ENCODE data around the gene MAP2K4. TPM values are rescaled to one million over a fixed set of nuclear protein-coding genes. Genes with fewer than 3 reads are reported as not detected.

Gene MAP2K4
- total and polyA plus RNA-seq, 2 donors (not counting 1 experiment from before 2014, with no cell fraction given) = 6.2 to 44.8 TPM

GRCh38 chr17:12043702-12044101 lies 23.0 kb downstream of the MAP2K4 start:
- Mint-ChIP-seq H3K27me3 (no peaks in the 10 kb centered on the region), H3K4me3 (no peak overlapping the region), H3K27ac (no peak overlapping the region), H3K9me3 (ENCODE audit: insufficient read depth) (no peaks in the 10 kb centered on the region), H3K4me1 (peaks cover 46% of the 10 kb centered on the region)
- intact Hi-C loops (cut with micrococcal nuclease) = no loop called here
- no peak for DNase-seq
- no peak overlapping the region for H3K4me3 ChIP-seq (ENCODE audit: control extremely low read depth in 1 of 5, extremely low read depth in 1 of 5, insufficient read depth in 1 of 5, low read depth in 2 of 5, low read length in 4 of 5)
- H2AFZ ChIP-seq (ENCODE audit: insufficient read depth, low read depth, low read length, poor library complexity, severe bottlenecking) = no peak overlapping the region
- TF ChIP-seq EZH2 (IDR thresholded peaks at IDR 0.05; ENCODE audit: borderline replicate concordance, insufficient read depth, low read depth, low read length, poor library complexity, severe bottlenecking) = no peak
- no peak for TF ChIP-seq CTCF (IDR thresholded peaks at IDR 0.05)
- no peak overlapping the region for H3K27ac ChIP-seq (ENCODE audit: low read length in 2 of 2)
- WGBS (ENCODE audit: insufficient coverage) = 100% methylated on average over 1 of the region's 6 CpGs
- no peaks in the 10 kb centered on the region for H3K36me3 ChIP-seq (replicated peaks in 1 of 2; ENCODE audit: control extremely low read depth in 1 of 2, control insufficient read depth in 1 of 2, extremely low read depth in 1 of 2, insufficient read depth in 2 of 2, low read length in 1 of 2)
- no peaks in the 10 kb centered on the region for H3K4me1 ChIP-seq (ENCODE audit: control insufficient read depth in 2 of 2, insufficient read depth in 2 of 2, low read length in 2 of 2)
- H4K20me1 ChIP-seq (ENCODE audit: control insufficient read depth, insufficient read depth, low read length, poor library complexity, severe bottlenecking) = peaks cover 80% of the 10 kb centered on the region
- no peak overlapping the region for H3K9ac ChIP-seq (ENCODE audit: low read length)
- H3K9me3 ChIP-seq (ENCODE audit: control extremely low read depth in 1 of 3, control insufficient read depth in 2 of 3, insufficient read depth in 1 of 3, low read length in 2 of 3) = no peaks in the 10 kb centered on the region
- CTCF ChIA-PET = interaction anchor here (0.9 kb wide), 1 partner anchor 21 kb away, joined by 3 read pairs; no protein-coding TSS in a partner anchor
- no peaks in the 10 kb centered on the region for H3K27me3 ChIP-seq (replicated peaks in 1 of 4; ENCODE audit: control extremely low read depth in 1 of 4, control insufficient read depth in 3 of 4, insufficient read depth in 4 of 4, low read length in 3 of 4)
- no peak overlapping the region for H3K4me2 ChIP-seq (replicated peaks; ENCODE audit: low read depth, low read length, poor library complexity, severe bottlenecking)
- H3K79me2 ChIP-seq (ENCODE audit: control insufficient read depth, insufficient read depth, low read length) = peaks cover 99% of the 10 kb centered on the region
- POLR2A ChIA-PET = no interaction called here
- no peak for ATAC-seq (ENCODE audit: low read depth)

DNA sequence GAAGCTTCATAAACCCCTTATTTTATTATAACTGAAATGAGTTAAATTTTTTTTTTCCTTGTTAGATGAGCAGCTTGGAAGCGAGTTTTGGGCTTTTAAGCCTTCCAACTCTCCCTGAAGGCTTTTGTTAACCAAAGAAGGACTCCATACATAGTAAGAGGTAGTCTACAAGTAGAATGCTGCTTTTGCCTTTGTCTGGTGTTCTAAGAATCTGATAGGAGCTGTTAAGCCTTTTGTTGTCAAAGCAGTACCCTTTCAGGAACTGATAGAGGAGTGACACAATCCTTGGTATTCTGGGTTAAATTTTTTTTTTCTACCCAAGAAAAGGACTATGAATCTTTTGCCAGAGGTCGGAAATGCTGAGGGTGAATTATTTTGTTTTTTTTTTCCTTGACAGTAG lies 26.1 kb downstream of the MAP2K4 start:
- peaks cover 95% of the 10 kb centered on the region for H3K79me2 ChIP-seq (ENCODE audit: control insufficient read depth, insufficient read depth, low read length)

More for the DNA sequence above, 26.1 kb downstream of the MAP2K4 start:
- Histone ChIP-seq H2AFZ (ENCODE audit: insufficient read depth, low read depth, low read length, poor library complexity, severe bottlenecking) (no peak overlapping the region), H3K27ac (ENCODE audit: low read length in 2 of 2) (no peak overlapping the region), H3K4me2 (replicated peaks; ENCODE audit: low read depth, low read length, poor library complexity, severe bottlenecking) (no peak overlapping the region), H3K27me3 (replicated peaks in 1 of 4; ENCODE audit: control extremely low read depth in 1 of 4, control insufficient read depth in 3 of 4, insufficient read depth in 4 of 4, low read length in 3 of 4) (no peaks in the 10 kb centered on the region), H3K9me3 (ENCODE audit: control extremely low read depth in 1 of 3, control insufficient read depth in 2 of 3, insufficient read depth in 1 of 3, low read length in 2 of 3) (no peaks in the 10 kb centered on the region), H3K36me3 (replicated peaks in 1 of 2; ENCODE audit: control extremely low read depth in 1 of 2, control insufficient read depth in 1 of 2, extremely low read depth in 1 of 2, insufficient read depth in 2 of 2, low read length in 1 of 2) (no peaks in the 10 kb centered on the region), H3K9ac (ENCODE audit: low read length) (no peak overlapping the region), H4K20me1 (ENCODE audit: control insufficient read depth, insufficient read depth, low read length, poor library complexity, severe bottlenecking) (peaks cover 85% of the 10 kb centered on the region), H3K4me1 (ENCODE audit: control insufficient read depth in 2 of 2, insufficient read depth in 2 of 2, low read length in 2 of 2) (peaks cover 1 to 5% of the 10 kb centered on the region in 2 donors), H3K4me3 (ENCODE audit: control extremely low read depth in 1 of 5, extremely low read depth in 1 of 5, insufficient read depth in 1 of 5, low read depth in 2 of 5, low read length in 4 of 5) (no peak overlapping the region)
- intact Hi-C loops (cut with micrococcal nuclease) = no loop called here
- no peaks in the 10 kb centered on the region for H3K9me3 Mint-ChIP-seq (ENCODE audit: insufficient read depth)
- DNase-seq = no peak
- no peak overlapping the region for H3K27ac Mint-ChIP-seq
- CTCF ChIA-PET = no interaction called here
- no peak for TF ChIP-seq EZH2 (IDR thresholded peaks at IDR 0.05; ENCODE audit: borderline replicate concordance, insufficient read depth, low read depth, low read length, poor library complexity, severe bottlenecking)
- no peak for TF ChIP-seq CTCF (IDR thresholded peaks at IDR 0.05)
- no peak overlapping the region for H3K4me3 Mint-ChIP-seq
- no CpG with 5 or more reads among the region's 2 CpGs for WGBS (ENCODE audit: insufficient coverage)
- POLR2A ChIA-PET = no interaction called here
- no peak for ATAC-seq (ENCODE audit: low read depth)
- H3K27me3 Mint-ChIP-seq = no peaks in the 10 kb centered on the region
- H3K4me1 Mint-ChIP-seq = peaks cover 54% of the 10 kb centered on the region

Measured in B cell (primary cell).